Loucy (cell line): ENCODE data around the gene PACSIN2.

Experiments
- H2AFZ ChIP-seq: fragments of 200-600 bp; sonication (generic); 2 replicates; pipeline ENCODE4 v1.6.0; 2016; ENCODE audit warnings: antibody characterized with exemption, mild to moderate bottlenecking, low read length, moderate library complexity
- H3F3A ChIP-seq: fragments of 200-600 bp; 2 replicates; pipeline ENCODE4 v1.6.0; 2016; ENCODE audit warnings: antibody characterized with exemption, low read depth, mild to moderate bottlenecking
- H3K27me3 ChIP-seq: fragments of 200-600 bp; sonication (generic); 2 replicates; pipeline ENCODE4 v1.6.1; 2014; ENCODE audit warnings: low read length, mild to moderate bottlenecking; ENCODE audit not compliant: insufficient read depth, poor library complexity, severe bottlenecking
- H3K36me3 ChIP-seq: fragments of 200-600 bp; sonication (generic); 2 replicates; pipeline ENCODE4 v1.6.1; 2016; ENCODE audit warnings: low read length; ENCODE audit not compliant: insufficient read depth
- H3K4me1 ChIP-seq: fragments of 200-600 bp; sonication (generic); 2 replicates; pipeline ENCODE4 v1.5.1; 2014; ENCODE audit warnings: low read length, mild to moderate bottlenecking; ENCODE audit not compliant: insufficient read depth, poor library complexity, severe bottlenecking
- H3K4me2 ChIP-seq: fragments of 200-600 bp; sonication (generic); 2 replicates; pipeline ENCODE4 v1.6.0; 2014; ENCODE audit warnings: antibody characterized with exemption, low read length, low read depth, mild to moderate bottlenecking; ENCODE audit not compliant: poor library complexity, severe bottlenecking
- H3K4me3 ChIP-seq: fragments of 200-600 bp; sonication (generic); 2 replicates; pipeline ENCODE4 v1.5.1; 2014; ENCODE audit warnings: low read length, mild to moderate bottlenecking, mixed read lengths; ENCODE audit not compliant: poor library complexity, severe bottlenecking
- H3K79me2 ChIP-seq: fragments of 200-600 bp; sonication (generic); 2 replicates; pipeline ENCODE4 v1.6.1; 2014; ENCODE audit warnings: low read length; ENCODE audit not compliant: insufficient read depth
- H3K9ac ChIP-seq: fragments of 200-600 bp; sonication (generic); 2 replicates; pipeline ENCODE4 v1.6.0; 2014; ENCODE audit warnings: mild to moderate bottlenecking, low read depth, low read length, moderate library complexity; ENCODE audit not compliant: poor library complexity, severe bottlenecking
- H3K9me2 ChIP-seq: fragments of 200-600 bp; sonication (generic); replicated peaks from 2 replicates; pipeline ENCODE4 v1.6.1; 2016; ENCODE audit warnings: low read depth, low read length, mixed read lengths
- H3K9me3 ChIP-seq: fragments of 200-600 bp; sonication (generic); 2 replicates; pipeline ENCODE4 v1.6.1; 2014; ENCODE audit warnings: mild to moderate bottlenecking, antibody characterized with exemption, low read length, low read depth; ENCODE audit not compliant: insufficient read depth
- H4K20me1 ChIP-seq: fragments of 200-600 bp; sonication (generic); 2 replicates; pipeline ENCODE4 v1.6.0; 2014; ENCODE audit warnings: antibody characterized with exemption, low read length, mild to moderate bottlenecking; ENCODE audit not compliant: insufficient read depth, poor library complexity, severe bottlenecking
- EZH2phosphoT487 ChIP-seq: fragments of 200-600 bp; IDR thresholded peaks from 2 replicates; pipeline ENCODE4 v1.6.1; 2018; ENCODE audit warnings: antibody characterized with exemption, mild to moderate bottlenecking, moderate library complexity, borderline replicate concordance
- TF ChIP-seq, protein P1 (sequence below): fragments of 200-600 bp; sonication (generic); conservative IDR thresholded peaks from 2 replicates; pipeline ENCODE4 v1.5.1; 2014; ENCODE audit warnings: mild to moderate bottlenecking, antibody characterized with exemption, low read length

PACSIN2 gene

DNA sequence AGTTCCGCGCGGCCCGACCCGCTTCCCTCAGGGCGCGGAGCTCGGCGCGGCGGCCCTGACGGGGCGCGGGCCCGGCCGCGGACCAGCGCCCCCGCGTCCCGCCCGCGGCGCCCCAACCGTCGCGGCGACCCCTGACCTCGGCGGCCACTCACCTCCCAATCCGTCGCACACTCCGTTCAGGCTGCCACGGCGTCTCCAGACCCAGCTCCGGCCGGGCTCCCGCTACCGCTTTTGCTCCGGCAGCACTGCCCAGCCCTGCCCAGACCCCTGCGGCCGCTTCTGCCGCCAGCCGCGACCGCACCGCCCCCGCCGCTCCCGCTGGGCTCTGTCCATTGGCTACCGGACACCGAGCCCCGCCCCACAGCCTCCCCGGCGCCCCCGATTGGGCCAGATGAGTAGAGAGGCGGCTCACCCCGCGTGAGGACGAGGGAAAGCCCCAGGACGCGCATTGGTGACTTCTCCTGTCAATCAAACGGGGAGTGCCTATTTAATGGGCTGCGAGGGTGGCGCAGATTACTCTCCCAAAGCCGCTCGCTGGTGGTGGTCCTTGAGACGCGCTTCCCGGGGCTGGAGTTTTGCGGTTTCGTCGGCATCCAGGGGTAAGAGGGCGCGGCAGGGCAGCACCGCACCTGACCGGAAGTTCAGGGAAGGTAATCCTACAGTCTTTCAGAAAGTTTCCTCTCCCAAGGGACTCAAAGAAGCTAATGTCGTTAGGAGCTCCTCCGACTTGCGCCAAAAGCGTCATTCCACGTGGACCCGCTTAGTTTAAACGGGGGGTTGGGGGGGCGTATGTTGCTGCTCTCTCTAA is at the start of gene PACSIN2:
PACSIN2 (minus strand) TSS at position 281 of the 808 bp plus-strand sequence. CDS start 103,069 bp downstream, outside the sequence.
- Histone ChIP-seq H3K36me3 (no peaks in the 10 kb centered on the region), H3F3A (no peaks in the 10 kb centered on the region), H4K20me1 (peaks cover 35% of the 10 kb centered on the region), H3K4me3 (peak within 1 kb of the TSS; percentile 77), H3K79me2 (peaks cover 44% of the 10 kb centered on the region), H3K27me3 (no peaks in the 10 kb centered on the region), H3K9me2 (no peaks in the 10 kb centered on the region), H2AFZ (peak within 1 kb of the TSS; percentile 87), H3K9me3 (no peaks in the 10 kb centered on the region), H3K4me1 (peaks cover 35% of the 10 kb centered on the region), H3K9ac (peak within 1 kb of the TSS; percentile 76), H3K4me2 (peak within 1 kb of the TSS; percentile 92)
- TF ChIP-seq EZH2phosphoT487: no peak
- TF ChIP-seq, protein P1, sequence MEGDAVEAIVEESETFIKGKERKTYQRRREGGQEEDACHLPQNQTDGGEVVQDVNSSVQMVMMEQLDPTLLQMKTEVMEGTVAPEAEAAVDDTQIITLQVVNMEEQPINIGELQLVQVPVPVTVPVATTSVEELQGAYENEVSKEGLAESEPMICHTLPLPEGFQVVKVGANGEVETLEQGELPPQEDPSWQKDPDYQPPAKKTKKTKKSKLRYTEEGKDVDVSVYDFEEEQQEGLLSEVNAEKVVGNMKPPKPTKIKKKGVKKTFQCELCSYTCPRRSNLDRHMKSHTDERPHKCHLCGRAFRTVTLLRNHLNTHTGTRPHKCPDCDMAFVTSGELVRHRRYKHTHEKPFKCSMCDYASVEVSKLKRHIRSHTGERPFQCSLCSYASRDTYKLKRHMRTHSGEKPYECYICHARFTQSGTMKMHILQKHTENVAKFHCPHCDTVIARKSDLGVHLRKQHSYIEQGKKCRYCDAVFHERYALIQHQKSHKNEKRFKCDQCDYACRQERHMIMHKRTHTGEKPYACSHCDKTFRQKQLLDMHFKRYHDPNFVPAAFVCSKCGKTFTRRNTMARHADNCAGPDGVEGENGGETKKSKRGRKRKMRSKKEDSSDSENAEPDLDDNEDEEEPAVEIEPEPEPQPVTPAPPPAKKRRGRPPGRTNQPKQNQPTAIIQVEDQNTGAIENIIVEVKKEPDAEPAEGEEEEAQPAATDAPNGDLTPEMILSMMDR: no peak

DNA sequence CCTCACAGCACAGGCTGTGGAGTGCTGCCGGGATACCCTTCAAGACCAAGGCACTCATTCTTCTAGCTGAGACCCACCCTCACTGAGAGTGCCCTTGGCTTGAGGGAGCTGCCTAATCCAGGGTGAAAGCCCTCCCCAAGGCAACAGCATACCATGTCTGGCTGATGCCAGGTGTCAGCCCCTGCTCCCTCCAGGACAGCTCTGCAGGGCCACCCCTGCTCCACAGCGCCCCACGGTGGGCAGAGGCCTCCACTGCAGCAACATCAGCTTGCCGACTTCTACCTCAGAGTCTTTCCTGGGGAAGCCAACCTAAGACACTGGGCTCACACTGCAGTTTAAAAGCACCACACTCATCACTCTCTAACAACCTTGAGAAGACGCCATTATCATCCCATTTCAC is 45.2 kb upstream of the PACSIN2 start:
- no peaks in the 10 kb centered on the region for H3F3A ChIP-seq
- H3K79me2 ChIP-seq: no peaks in the 10 kb centered on the region
- H2AFZ ChIP-seq: no peak overlapping the region
- no peaks in the 10 kb centered on the region for H3K27me3 ChIP-seq
- H3K4me2 ChIP-seq: no peak overlapping the region
- no peaks in the 10 kb centered on the region for H3K36me3 ChIP-seq
- no peaks in the 10 kb centered on the region for H3K9me3 ChIP-seq
- no peak overlapping the region for H3K4me3 ChIP-seq
- H3K9ac ChIP-seq: no peak overlapping the region
- no peaks in the 10 kb centered on the region for H3K4me1 ChIP-seq
- TF ChIP-seq EZH2phosphoT487: no peak
- TF ChIP-seq, protein P1: peak; percentile 90
- H3K9me2 ChIP-seq: no peaks in the 10 kb centered on the region
- no peaks in the 10 kb centered on the region for H4K20me1 ChIP-seq

GRCh38 chr22:43057641-43058040 is 42.7 kb upstream of the PACSIN2 start:
- no peak overlapping the region for H3K9ac ChIP-seq
- no peaks in the 10 kb centered on the region for H3K36me3 ChIP-seq
- H3K9me2 ChIP-seq: no peaks in the 10 kb centered on the region
- no peak overlapping the region for H2AFZ ChIP-seq
- no peaks in the 10 kb centered on the region for H4K20me1 ChIP-seq
- H3K4me1 ChIP-seq: no peaks in the 10 kb centered on the region
- no peaks in the 10 kb centered on the region for H3K9me3 ChIP-seq
- TF ChIP-seq, protein P1: no peak
- TF ChIP-seq EZH2phosphoT487: no peak
- no peaks in the 10 kb centered on the region for H3K27me3 ChIP-seq
- no peak overlapping the region for H3K4me3 ChIP-seq
- H3K4me2 ChIP-seq: no peak overlapping the region
- no peaks in the 10 kb centered on the region for H3K79me2 ChIP-seq
- H3F3A ChIP-seq: no peaks in the 10 kb centered on the region
